Measurements from ENCODE around the gene TRIB2. TPM values are rescaled to one million over a fixed set of nuclear protein-coding genes. Genes with fewer than 3 reads are reported as not detected.

The TRIB2 gene
- total and polyA plus RNA-seq, 2 donors (not counting 3 experiments of a cell fraction or from before 2014, with no cell fraction given) = 15.8 to 20.5 TPM

GRCh38 chr2:12728221-12728777, 11.6 kb downstream of the TRIB2 start:
- H4K20me1 ChIP-seq (replicated peaks; ENCODE audit: control insufficient read depth, extremely low read depth, insufficient read depth, low read length) = no peaks in the 10 kb centered on the region
- BruUV-seq (replicated peaks) = no TSS peak
- H3K36me3 ChIP-seq (ENCODE audit: control insufficient read depth in 2 of 2, extremely low read depth in 1 of 2, insufficient read depth in 2 of 2, low read length in 2 of 2) = peaks cover 0 to 26% of the 10 kb centered on the region in 2 experiments
- H3K27me3 ChIP-seq (ENCODE audit: control insufficient read depth in 2 of 2, insufficient read depth in 2 of 2, low read length in 2 of 2) = no peaks in the 10 kb centered on the region
- dilution Hi-C loops (cut with MboI; ENCODE audit: extremely low pct_ligation_motif_present, low sequenced_read_pairs) = no loop called here
- FAIRE-seq = no peak
- no peaks in the 10 kb centered on the region for H3K79me2 ChIP-seq (ENCODE audit: control insufficient read depth, insufficient read depth, low read length)
- ChIA-PET CTCF (interaction anchor here (1.6 kb wide), 1 partner anchor 10 kb away, joined by 3 read pairs; no protein-coding TSS in a partner anchor), POLR2A (no interaction called here)
- H3K9me1 ChIP-seq (replicated peaks; ENCODE audit: control insufficient read depth, extremely low read depth, insufficient read depth, low read length) = no peaks in the 10 kb centered on the region
- H3K4me3 ChIP-seq (replicated peaks in 1 of 3; ENCODE audit: insufficient read depth in 1 of 3, low read depth in 1 of 3, low read length in 3 of 3) = no peak overlapping the region
- H3K9me3 ChIP-seq (replicated peaks; ENCODE audit: control insufficient read depth, insufficient read depth, low read length) = no peaks in the 10 kb centered on the region
- no peak for DNase-seq (ENCODE audit: low read depth, low spot score)
- TF ChIP-seq MAX (IDR thresholded peaks at IDR 0.05; ENCODE audit: insufficient read depth, insufficient read length) (no peak), GATA2 (IDR thresholded peaks at IDR 0.05; ENCODE audit: insufficient read depth, insufficient read length, low read depth, low read length) (no peak), JUN (IDR thresholded peaks at IDR 0.05; ENCODE audit: borderline replicate concordance, insufficient read depth, insufficient read length, low read depth) (no peak), POLR2A (IDR thresholded peaks at IDR 0.05; ENCODE audit: low read depth, low read length) (no peak), POLR2AphosphoS5 (IDR thresholded peaks at IDR 0.05; ENCODE audit: insufficient read depth, low read depth, low read length) (no peak), CTCF (IDR thresholded peaks at IDR 0.05; ENCODE audit: extremely low read depth in 1 of 2, insufficient read depth in 1 of 2, low read depth in 1 of 2, low read length in 2 of 2) (no peak), FOS (IDR thresholded peaks at IDR 0.05; ENCODE audit: borderline replicate concordance, insufficient read depth, low read length) (no peak), EZH2 (IDR thresholded peaks at IDR 0.05; ENCODE audit: borderline replicate concordance, low read depth, low read length, severe bottlenecking) (no peak), MYC (IDR thresholded peaks at IDR 0.05; ENCODE audit: low read depth, low read length) (no peak)
- no peak overlapping the region for H3K9ac ChIP-seq (replicated peaks; ENCODE audit: extremely low read depth, insufficient read depth, low read length)
- H3K4me2 ChIP-seq (ENCODE audit: insufficient read depth, low read length) = no peak overlapping the region
- H3K4me1 ChIP-seq (ENCODE audit: control insufficient read depth, extremely low read depth, insufficient read depth, low read length) = no peaks in the 10 kb centered on the region
- H3K27ac ChIP-seq (ENCODE audit: insufficient read depth, low read depth, low read length) = no peak overlapping the region
- H2AFZ ChIP-seq (ENCODE audit: low read depth, low read length) = no peak overlapping the region
- intact Hi-C loops (cut with micrococcal nuclease) = no loop called here
